DMS153 treated with DMSO at 0.1 percent for 48 hours (cell line): ENCODE data around the gene EBF3.

Experiments used
- DNase-seq: peaks from one replicate; lab custom pipeline; 2025; ENCODE audit not compliant: unreplicated experiment; lab: John Stamatoyannopoulos, UW

EBF3 gene

DNA sequence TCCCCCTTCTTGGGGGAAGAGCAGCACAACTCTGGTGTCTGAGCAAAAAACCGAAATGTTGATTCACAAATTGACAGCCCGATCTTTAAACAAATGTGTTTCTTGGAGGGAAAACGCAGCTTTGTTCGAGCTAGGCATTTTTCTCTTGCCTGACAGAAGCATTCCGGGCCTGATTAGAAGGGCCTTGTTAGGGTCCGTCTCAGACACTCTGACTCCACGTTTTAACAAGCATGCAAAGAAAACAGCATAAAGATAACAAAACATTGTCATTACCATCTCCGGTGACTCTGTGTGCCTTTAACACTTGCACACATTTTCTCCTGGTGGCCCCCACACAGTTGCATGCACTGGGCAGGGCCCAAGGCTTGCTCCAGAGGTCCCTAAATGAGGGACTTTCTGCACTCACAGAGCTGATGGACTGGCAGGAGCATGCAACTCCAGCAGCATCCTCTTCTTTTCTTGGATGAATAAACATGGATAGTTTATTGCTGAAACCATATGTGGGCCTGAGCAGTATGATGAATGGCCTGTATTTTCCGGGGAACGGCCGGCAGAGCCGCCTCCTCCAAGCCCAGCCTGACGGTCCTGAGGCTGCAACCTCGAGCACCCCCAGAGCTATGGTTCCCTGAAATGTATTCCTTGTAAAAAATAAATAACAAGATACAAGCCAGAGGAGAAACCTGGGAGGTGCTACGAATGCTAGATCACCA is 50.9 kb downstream of the EBF3 start:
- no peak for DNase-seq

DNA sequence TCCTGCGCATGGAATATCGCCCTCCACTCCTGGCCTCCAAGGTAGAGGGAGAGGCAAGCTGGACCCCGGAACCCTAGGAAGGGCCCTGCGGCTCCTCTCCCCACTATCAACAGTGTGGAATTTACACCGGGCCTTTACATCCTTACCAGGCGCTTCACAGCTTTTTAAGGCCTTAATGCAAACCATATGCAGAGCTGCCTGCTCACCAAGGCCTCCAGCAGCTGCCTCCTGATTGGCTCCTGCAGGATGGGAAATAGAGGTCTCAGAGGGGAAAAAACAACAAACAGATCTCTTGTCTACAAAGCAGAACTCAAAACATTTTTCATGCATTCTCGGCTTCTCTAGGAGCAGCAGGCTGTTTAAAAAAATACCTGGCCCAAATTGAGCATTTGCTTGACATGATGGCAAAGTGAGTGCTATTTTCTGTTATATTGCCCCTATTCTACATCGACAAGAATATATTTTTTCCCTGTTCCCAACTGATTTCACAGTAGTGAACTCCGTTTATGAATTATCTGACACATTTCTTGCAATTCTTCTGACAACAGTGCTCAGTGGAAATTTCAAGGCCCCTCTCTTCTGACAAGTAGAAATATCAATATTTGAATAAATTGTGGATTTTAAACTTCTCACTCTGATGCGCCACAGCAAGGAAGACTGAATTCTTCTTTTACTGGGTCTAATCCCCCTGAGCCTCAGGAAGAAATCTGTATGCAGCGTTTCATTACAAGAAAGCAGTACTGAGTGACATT is 51.7 kb downstream of the EBF3 start:
- DNase-seq, result no peak

DNA sequence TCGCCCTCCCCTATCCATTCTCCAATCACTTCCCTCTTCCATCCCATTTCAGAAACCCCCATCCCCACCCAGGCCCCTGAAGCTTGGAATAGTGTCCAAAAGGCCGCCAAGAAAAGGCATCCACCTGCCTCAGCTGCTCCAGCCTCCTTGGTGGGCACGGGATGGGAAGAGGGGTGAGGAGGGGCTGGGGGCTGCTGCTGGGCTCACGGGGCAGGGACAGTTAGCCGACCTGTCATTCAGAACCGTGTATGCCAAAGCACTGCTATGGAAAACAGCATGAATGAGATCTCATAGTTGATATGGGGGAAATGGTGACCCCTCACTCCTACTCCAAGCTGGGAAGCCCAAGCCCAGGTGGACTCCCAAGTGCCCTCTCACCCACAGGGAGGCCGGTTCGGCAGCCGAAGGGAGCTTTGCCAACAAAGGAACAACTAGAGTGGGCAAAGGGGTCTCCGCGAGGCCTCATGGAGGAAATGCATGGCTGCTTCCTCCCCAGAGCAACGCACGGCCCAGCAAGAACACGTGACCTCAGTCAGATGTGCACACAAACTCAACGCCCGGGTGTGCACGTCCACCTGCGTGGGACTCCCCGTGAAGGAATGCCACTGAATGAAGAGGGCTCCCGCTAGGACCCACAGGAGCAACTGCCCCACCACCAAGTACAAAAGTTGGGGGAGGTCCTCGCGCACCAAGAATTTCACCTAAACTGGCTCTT is 52.5 kb downstream of the EBF3 start:
- no peak for DNase-seq

DNA sequence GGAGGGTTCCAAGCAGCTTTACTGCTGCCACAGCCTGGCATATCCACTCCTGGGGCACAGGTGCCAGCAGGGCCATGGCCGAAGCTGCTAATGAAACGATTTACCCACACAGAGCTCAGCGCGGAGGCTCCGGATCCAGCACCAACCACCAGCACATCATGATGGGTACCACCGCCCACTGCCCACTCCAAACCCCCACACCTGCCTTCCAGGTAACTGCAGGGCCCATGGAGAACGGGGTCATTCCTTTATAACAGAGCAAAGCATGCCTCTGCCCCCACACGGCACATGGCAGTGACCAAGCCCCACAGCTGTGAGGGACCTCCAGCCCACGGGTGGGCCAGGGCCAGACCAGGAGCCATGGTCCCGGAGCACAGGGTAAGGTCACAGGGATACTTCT is 53.2 kb downstream of the EBF3 start:
- no peak for DNase-seq

DNA sequence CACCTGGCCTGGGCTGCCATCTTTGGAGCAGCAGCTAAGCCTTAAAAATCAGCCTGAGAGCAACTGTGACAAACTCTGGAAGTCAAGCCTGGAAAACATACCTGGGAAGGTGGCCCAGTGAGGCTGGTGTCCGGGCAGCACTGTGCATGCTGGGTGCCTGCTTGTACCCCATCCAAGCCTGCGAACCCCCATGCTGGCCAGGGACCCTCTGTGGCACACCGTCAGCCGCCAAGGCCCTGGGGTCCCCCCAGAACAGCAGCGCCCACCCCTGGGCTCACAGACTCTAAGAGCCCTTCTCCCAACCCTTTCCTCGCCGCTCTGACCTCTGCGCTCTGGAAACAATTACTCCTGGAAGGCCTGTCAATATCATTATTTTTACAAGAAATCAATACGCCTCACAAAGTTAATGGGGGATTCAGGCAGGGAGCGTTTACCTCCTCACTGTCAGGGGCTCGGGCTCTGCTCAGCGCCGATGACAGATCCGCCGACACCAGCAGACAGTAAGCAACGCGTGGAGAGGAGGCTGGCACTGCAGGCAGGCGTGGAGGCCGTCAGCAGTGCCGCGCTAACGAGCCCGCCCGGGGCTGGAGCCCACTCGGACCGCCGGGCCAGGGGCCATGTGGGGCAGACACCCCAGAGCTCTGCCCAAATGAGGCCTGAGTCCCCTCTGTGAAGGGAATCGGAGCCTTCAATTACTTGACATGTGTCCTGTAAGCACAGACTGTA is 54.4 kb downstream of the EBF3 start:
- no peak for DNase-seq

DNA sequence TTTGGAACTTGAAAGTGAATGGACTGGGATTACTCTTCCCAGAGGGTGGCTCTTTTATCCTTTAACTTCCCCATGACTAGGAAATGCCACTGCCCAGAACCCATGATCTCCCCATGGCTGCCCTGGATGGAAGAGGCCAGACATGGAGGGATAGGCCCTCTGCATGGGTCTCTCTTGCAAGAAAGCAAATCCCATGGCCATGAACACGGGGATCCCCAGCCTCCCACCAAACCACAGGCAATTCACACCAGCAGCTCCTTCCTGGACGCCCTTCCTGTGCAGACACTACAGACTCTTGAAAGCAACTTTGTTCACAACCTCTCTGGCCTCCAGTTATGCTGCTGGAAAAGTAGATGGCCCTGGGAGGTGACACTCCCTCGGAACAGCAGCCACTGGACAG is 55.0 kb downstream of the EBF3 start:
- DNase-seq, result no peak

DNA sequence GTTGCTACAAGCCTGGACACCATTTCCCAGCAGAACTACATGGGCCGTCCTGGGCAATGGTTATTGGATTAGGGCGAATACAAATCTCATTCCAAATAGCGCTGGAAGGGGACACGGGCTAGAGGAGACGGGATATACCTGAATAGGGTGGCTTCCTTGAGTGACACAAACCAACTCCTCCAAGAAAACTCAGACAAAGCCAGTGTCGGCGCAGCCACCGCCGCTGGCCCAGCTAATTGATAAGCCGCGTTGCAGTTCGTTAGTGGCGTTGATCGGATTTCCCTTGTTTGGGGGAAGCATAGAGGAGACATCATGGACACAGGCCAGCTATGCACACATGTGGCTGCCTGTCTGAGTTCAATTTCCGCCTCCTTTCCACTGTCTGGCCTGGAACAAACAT is 55.7 kb downstream of the EBF3 start:
- DNase-seq, result no peak

DNA sequence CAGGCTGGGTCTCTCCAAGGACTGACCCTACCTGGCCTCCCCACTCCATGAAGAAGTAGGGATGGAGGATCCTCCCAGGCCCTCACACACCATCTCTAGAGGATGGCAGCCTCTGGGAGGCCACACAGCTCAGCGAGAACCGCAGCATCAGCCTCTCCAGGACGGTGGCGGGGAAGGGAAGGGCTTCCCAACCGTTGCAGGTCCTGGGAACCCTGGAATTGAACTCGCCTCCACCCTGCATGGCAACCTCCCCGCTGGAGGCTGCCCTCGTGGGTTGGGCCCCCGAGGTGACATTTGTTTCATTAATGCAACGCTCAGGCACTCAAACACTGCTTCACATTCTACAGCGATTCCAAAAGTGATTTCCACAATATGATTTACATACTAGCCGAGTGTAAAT is 58.5 kb downstream of the EBF3 start:
- DNase-seq, result no peak

DNA sequence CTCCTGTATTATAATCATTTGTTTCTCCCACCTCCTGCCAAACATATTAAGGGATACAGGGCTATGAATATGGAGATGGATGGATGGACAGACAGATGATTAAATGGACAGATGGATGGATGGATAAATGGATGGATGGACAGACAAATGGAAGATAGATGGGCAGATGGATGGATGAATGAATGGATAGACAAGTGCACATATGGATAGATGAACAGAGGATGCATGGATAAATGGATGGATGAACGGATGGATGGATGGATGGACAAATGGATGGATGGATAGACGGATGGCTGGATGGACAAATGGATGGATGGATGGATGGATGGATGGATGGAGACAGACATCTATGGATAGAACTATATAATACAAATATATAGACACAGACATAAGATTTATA is 59.8 kb downstream of the EBF3 start:
- DNase-seq, result no peak

DNA sequence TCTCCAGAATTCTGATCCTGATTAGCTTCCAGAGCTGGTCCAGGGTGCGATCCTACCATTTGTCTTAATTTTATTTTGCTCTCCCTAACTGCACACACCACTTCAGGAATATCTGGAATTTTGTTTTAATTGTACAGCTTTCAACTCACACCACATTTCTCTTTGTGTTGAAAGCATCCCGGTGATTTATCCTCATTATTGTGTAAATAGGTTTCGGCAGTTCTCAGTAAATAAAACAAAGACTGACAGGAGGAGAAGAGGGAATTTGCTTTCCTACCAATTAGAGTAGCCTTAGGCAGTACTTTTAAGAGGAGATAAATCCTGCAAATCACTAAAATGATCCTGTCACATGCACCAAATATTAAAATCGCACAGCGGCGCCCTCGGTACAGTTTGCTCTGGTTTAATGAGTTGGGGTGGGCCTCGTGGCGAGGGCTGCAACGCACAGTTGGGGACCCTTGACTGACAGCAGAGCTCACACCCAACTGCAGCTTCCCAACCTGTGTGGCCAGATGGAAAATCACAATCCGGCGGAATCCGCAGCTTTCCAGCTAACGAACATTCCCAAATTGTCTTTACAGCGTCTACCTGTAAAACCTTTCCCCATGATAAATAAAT is 62.6 kb downstream of the EBF3 start:
- no peak for DNase-seq

DNA sequence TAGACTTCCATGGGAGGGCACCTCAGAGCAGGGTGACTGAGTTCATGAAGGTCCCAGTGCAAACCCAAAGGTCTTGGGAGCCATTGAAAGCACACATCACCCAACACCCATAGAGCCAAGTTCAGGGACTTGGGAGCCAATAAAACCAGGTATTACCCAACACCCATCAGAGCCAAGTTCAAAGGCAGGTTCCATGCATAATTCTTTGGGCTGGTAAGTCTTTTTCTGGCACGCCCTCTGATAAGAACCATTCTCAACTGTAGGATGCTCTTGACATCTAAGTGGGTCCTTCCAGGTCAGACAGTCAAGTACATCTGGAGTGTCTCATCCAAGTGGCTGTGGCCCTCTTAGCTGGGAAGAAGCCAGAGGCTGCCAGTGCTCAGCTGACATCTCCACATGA is 63.2 kb downstream of the EBF3 start:
- no peak for DNase-seq

DNA sequence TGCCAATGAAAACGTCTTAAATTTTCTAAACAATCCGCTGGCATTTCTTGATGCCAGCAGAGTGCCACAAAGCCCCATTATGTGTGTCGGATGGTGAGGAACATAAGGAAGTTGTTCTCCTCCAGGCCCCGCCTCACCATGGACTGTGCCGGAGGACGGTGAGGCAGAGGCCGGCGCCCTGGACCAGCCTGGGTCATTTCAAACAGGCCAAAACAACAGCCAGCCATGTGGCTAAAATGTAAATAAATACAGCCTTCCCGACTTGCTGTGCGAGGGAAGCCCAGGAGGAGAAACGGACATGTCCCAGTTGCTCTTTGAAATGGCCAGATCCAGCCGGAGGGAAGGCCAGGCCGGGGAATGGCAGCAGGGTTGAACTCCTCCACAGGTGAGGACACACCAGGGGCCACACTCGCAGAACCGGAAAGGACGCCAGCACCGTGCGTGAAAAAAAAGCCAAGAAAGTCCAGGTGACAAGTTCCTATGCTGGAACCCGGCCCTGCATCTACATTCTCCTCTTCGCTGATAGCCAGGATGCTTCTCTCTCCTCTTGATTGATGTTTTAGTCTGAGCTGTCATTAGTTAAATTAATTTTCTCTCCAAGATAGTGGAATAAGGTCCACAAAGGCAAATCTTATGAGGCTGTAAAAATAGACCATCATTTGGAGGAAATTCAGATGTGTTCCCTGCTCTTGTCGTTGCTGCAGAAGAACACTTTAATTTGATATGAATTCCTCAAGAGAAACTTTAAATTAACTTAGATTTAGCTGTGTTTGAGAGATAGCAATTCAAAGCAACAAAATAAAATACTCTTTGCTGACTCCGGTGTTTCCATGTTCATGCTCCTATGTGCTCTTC is 64.6 kb downstream of the EBF3 start:
- no peak for DNase-seq

DNA sequence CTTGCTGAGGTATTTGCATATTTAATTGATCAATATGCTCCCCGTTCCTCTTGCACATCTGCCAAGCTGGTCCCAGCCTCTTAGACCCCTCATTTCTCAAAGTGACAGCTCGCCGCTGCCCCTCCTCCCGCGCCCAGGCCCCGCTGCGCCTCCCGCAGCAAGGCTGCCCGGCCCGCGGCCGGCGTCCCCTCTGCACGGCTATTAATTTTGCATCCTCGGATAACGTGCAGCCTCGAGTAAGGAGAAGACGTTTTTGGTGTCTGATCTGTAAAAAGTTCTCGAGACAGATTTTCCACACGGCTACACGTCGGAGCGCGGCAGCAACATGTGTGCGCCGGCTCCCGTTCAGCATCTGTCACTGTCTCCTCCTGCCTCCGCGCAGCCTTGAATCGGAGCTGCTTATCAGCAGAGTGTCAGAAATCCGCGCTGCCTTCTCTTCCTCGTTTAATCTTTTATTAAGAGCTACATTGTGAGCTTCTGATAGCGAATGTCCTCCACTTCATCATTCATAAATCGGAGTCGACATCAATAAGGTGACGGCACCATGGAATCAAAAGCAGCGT is 65.3 kb downstream of the EBF3 start:
- no peak for DNase-seq

DNA sequence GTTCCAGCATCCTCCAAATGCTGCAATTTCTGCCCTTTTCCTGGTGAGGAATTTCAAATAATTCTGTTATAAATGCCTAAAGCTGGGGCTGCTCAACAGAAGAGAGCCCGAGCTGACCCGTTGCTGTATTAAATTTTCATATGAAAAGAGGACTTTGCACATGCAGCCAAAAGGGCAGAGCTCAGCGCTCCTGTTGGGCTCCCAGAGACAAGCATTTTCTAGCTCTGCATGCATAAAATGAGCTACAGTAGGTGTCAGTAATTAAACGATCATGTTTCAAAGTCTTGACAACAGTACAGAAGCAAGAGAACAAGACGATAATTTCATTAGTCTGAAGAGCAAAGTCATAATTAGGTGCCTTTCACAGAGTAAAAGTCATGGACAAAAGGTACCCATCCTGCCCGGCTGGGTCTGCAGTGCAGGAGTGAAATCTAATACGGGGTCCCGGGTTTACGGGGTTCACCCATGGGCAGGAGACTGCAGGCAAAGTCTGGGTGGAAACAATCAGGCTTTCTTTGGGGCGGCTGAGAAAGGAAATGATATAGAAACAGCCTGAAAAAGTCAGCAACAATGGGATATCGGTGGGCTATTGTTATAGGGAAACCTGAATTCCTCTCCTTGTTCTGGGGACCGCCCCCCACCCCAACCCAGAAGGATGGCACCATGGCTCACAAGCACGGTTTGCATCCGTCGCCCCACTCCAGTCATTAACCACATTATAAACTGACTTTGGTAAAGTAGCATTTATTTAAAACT is 66.0 kb downstream of the EBF3 start:
- no peak for DNase-seq

DNA sequence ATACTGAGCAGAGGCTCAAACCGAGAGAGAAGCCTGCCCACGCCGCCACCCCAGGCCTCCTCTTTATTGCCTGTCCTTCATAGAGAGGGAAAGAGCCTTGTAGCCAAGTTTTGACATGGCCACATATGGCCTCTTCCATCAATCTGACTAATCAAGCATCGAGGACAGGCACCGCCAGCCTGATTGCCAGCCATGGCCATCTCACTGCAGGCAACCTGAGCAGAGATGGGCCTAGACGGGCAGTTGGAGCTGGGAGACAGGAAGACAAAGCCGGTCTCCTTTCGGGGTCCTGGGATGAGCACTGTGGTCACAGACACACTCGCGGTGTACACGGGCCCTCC is 67.2 kb downstream of the EBF3 start:
- DNase-seq, result no peak

DNA sequence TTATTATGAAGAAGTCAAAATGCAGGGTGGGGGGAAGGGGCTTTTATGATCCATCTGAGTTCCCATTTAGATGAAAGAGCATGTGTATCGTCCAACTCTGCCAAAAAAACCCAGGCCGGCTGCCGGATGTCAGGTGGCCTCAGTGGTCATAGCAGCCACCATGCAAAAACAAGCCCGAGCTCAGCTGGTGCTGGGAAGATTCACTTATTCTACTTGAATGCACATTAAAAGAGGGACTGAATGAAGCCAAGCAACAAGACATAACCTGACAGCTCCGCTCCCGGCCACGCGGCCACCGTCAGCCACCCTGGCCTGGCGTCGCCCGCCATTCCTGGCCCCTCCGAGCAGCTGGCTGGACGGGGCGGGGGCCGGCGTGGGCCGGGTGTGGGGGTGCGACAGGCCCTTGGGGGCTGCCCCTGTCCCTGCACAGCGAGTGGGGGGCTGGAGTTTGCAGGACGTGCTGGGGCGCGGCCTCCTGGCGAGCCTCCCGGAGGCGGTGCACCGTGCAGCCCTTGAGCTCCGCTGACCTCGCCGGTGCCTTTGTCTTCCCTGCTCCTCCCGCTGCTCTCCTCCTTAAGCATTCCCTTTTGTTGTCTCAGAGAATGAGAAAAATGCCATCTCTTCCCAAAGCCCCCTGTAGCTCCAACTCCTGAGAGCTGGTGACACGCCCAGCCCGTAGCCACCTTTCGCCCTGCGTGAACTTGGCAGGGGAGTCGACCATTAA is 67.8 kb downstream of the EBF3 start:
- no peak for DNase-seq

DNA sequence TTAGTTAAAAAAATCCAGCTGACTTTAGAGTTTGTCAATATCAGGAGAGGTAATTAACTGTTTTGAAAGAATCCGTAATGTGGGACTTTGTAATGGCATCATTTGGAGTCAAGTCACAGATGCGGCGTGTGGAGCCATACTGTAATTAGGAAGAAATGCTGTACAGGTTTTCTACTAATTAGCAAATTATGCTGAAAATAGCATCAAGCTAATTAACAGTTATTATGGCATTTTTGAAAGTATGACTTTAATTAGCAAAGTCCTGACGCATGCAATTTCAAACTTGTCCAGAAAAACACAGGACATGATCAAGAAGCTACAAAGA is 68.3 kb downstream of the EBF3 start:
- no peak for DNase-seq

DNA sequence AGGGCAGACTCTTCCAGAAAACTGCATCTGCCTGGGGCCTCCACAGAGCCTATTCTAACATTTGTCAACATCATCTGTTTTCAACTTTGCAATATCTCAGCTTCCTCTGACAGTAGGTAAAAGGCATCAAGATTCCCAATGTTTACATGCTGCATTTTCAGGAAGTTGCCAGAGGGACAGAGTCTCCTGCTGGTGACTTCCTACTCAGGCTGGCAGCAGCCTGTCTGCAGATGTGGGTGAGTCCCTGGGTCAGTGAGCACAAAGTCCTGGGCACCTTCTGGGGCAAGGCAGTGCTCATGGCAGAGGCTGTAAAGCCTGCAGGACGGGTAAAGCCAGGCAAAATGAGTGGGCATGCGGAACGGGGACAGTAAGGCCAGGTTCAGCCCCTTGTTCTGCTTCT is 69.4 kb downstream of the EBF3 start:
- DNase-seq, result no peak
